Measurements from ENCODE around the gene SPRTN.

SPRTN gene

DNA sequence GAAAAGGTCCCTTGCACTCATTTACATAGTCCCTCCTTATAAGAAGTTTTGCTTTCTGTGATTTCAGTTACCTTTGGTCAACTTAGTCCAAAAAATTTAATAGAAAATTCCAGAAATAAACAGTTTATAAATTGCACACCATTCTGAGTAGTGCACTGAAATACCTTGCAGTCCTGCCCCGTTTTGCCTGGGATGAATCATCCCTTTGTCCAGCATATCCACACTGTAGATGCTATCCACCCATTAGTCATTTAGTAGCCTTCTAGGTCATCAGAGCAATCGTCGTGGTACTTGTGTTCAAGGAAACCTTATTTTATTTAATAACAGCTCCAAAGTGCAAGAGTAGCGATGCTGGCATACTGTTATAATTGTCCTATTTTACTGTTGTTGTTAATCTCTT is 38.0 kb downstream of the SPRTN start:
- no peak for DNase-seq (ENCODE audit: low read depth in 2 of 2, low spot score in 1 of 2)

DNA sequence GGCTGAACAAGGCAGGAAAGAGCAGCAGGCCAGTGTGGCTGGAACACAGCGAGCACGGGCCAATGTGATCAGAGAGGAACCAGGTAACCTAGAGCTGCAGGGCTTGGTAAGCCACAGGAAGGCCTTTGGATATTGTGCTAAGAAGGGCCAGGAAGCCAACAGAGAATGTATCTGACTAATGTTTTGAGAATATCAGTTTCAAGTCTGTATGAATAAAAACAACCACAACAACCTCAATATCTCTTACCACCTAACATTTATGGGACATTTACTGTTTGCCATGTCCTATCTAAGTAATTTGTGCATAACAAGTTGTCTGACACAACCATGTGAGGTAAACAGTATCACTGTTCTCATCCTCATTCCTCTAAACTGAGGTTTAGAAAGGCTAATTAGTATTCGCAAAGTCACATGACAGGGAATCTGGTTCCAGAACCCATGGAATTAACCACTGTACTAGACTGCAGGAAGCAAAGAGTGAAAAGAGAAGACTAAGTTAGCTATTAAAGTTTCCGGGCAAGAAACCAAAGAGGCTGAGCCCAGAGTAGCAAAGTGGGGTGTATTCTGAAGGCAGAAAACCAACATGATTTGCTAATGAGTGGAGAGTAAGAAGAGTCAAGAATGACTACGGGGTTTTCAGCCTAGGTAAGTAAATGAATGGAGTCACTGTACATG is 38.9 kb downstream of the SPRTN start:
- DNase-seq (ENCODE audit: low read depth in 2 of 2, low spot score in 1 of 2) = no peak

DNA sequence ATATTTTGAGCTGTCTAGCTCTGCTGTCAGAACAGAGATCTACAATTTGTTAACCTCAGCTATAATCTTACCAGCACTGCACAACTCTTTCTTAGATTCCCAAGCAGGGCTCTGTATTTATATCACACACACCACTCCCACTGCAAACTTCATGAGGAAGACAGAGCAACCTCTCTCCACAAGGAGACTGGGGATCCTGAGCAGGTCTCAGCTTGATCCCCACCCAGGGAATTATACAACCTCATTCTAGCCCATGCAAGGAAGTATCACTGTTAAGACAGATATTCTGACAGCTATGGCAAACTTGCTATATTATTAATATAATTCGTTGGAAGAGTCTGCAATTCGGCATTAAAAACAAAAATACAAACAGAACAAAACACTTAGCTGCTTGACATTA is 43.6 kb downstream of the SPRTN start:
- no peak for DNase-seq (ENCODE audit: low read depth in 2 of 2, low spot score in 1 of 2)

DNA sequence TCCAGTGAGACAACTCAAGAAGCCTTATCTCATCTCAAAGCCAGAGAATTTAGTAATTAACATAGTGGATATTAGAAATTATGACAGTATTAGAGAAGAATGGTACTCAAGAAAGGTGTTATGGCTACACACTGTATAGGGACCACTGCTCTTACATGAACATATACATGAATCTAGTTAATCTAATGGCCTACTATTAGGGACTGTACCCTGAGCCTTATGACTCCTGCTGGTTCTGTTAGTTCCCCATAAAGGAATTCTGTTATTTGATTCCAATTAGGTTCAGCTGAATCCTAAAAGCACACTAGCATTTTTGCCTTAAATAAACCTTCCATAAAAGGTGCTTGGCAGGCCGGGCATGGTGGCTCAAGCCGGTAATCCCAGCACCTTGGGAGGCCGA is 44.3 kb downstream of the SPRTN start:
- no peak for DNase-seq (ENCODE audit: low read depth in 2 of 2, low spot score in 1 of 2)

DNA sequence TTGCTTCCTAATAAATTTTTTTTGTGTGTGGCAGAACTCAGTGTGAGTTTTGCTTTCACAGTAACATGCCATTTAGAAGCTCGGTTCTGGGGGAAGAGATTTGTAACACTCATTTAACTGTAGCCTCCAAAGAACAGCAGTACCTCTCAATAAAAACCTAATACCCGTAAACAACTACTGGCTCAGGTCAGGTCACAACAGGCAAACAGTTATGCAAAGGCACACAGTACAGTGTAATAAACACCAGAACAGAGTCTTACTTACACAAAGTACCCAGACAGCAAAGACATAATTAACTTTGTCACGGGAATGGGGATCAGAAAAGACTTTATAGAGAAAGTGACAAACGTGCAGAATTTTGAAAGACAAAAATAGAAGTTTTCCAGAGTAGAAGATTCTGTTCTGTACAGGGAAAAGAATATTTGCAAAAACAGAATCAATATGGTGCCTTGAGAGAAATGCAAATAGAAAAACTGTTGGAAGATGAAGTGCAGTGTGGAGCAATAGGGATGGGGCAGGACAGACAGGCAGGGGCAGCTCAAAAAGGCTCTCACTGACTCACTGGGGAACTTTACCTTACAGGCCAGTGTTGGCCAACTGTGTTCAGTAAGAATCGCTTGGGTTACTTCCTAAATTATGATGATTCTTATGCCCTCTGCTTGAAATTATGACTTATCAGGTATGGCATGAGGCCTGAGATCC is 45.2 kb downstream of the SPRTN start:
- no peak for DNase-seq (ENCODE audit: low read depth in 2 of 2, low spot score in 1 of 2)

DNA sequence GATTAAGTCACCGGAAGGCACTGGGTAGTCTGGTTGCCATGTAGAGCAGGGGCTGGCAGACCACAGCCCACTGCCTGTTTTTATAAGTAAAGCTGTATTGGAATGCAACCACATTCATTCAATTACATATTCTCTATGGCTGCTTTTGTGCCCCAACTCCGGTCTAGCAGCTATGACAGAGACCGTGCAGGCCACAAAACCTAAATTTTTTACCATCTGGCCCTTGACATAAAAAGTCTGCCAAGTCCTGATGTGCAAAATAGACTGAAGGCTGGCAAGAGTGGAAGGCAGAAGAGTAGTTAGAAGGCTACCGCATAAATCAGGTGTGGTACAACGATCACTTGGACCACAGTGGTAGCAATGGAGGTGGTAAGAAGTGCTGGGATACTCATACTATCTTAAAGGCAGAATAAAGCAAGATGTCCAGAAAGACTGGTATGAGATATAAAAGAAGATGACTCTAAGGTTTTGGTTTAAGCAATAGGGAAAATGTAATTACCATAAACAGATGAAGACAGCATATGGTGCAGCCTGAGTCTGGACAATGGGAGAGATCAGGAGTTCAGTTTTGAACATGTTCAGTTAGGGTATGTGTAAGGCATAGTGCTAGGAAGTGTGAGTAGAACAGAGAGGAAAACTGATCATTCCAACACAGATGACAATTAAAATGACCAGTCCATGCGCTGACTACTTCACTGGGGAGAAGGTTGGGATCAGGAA is 46.8 kb downstream of the SPRTN start:
- DNase-seq (ENCODE audit: low read depth in 2 of 2, low spot score in 1 of 2) = no peak

DNA sequence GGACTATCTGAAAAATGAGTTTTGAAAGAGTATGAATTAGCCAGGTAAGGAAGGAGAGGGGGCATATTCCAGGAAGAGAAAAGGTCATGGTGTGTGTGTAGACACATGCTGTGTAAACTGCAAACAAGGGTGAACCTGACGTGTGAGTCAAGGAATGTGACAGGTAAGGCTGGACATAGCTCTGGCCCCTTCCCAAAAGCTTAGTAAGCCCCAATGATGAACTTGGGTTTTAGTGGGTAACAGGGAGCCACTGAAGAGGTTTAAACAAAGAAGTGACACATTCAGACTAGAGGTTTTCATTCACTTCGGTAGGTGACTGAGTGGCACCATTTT is 47.3 kb downstream of the SPRTN start:
- no peak for DNase-seq (ENCODE audit: low read depth in 2 of 2, low spot score in 1 of 2)

DNA sequence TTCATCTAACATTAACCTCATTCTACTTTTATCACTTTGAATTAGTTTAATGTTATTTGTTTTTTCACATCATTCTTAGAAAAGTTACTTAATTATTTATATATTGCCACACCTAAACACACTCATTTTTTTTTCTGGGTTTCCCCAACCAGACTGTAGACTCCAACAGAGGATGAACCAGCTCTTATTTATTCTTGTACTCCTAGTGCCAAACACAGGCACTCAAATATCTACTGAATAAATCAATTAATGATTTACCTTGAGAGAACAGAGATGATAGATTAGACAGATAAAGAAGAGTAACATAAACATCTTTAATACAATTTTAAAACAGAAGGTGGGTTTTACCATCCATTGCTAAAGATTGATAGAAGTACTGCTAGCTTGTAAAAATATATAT is 48.4 kb downstream of the SPRTN start:
- DNase-seq (ENCODE audit: low read depth in 2 of 2, low spot score in 1 of 2) = no peak

DNA sequence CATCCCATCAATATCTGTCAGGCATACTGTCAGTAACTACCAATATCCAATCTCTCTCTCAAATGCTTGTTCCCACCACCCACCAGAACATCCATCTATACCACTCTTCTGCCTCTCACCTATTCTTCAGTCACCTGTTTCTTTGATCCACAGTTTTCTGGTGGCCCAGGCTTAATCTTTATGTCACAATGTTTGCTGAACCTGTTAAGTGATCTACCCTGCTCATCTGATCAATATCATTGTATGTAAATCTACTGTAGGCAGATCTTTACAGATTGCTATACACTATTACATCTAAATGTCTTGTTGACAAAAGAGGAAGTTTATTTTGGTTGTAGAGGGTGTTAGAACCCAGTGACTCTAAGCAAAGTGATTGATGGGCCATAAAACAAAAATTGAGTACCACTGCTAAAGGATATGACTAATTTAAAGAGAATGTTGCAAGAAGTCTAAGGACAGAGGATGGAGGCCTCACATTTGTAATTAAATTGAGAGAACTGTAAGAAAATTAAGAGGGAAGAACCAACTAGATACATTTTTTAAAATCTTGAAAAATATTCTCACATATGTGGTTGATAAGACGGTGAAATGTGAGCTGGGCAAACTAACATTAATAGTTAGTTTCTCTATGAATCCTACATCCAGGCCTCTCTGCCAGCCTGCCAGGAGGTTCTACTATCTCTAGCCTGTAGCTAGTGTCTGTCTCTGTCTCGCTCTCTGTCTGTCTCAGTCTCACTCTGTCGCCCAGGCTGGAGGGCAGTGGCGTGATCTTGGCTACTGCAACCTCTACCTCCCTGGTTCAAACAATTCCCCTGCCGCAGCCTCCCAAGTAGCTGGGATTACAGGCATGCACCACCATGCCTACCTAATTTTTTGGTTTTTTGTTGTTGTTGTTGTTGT is 49.9 kb downstream of the SPRTN start:
- DNase-seq (ENCODE audit: low read depth in 2 of 2, low spot score in 1 of 2) = no peak

DNA sequence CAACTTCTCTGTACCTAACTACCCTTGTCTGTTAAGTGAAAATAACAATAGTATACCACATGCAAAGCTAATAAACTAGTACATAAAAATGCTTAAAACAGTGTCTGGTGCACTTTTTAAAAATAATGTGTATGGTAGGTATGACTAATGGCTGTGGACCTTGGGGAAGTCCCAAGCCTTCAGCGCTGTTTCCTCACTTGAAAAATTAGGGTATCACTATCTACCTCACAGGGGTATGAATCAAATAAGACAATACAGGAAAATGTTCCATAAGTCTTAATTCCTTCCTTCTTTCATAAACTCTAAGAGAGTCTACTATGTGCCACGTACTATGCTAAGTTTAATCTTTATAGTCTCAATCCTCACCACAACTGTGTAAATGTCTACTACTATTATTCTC is 52.0 kb downstream of the SPRTN start:
- DNase-seq (ENCODE audit: low read depth in 2 of 2, low spot score in 1 of 2) = no peak

DNA sequence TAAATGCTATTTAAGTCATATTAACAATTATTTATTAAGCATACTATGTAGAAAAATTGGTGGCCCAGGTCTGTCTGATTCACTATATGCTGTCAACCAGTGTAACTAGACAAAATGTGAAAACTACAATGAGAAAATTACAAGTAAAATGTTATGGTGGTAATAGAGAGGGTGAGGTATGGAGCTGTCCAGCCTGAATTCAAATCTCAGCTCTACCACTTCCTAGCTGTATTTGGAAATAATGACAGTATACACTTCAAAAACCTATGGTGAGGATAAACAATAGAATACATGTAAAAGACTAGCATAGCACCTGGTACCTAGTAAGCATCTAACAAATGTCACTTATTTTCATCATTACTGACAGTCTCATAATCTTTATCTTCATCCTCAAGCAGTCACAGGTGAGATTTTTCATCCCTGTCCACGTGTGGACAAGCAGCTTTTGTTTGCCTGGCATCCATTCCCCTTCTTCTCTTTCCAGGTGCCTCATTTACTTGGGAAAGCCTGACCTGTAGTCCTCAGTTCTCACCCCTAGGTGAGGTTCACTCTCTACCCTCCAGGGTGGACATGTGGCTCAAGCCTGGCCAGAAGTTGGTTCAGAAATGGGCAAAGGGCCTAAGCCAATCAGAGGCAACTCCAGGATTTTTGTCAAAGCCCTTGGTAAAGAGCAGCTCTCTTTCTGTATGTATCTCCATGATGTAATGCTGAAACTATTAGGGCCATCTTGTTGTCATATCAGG is 54.5 kb downstream of the SPRTN start:
- no peak for DNase-seq (ENCODE audit: low read depth in 2 of 2, low spot score in 1 of 2)

DNA sequence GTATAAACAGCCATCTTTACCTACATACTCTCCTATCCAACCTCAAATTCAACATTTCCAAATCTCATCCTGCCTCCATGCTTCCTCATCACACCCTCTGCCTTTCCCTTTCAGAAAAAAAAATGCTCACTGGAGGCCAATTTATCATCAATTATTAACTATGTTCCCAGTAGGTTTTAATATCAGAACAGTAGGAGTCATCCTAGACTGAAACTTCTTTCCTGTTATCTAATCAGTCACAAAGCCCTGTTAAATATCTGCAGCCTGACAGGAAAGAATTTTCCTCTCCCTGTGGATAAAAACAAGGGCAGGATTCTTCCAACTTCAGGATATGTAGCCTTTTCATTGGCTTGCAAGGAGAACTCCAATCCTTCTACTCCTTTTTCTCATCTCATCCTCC is 55.6 kb downstream of the SPRTN start:
- DNase-seq (ENCODE audit: low read depth in 2 of 2, low spot score in 1 of 2) = no peak

DNA sequence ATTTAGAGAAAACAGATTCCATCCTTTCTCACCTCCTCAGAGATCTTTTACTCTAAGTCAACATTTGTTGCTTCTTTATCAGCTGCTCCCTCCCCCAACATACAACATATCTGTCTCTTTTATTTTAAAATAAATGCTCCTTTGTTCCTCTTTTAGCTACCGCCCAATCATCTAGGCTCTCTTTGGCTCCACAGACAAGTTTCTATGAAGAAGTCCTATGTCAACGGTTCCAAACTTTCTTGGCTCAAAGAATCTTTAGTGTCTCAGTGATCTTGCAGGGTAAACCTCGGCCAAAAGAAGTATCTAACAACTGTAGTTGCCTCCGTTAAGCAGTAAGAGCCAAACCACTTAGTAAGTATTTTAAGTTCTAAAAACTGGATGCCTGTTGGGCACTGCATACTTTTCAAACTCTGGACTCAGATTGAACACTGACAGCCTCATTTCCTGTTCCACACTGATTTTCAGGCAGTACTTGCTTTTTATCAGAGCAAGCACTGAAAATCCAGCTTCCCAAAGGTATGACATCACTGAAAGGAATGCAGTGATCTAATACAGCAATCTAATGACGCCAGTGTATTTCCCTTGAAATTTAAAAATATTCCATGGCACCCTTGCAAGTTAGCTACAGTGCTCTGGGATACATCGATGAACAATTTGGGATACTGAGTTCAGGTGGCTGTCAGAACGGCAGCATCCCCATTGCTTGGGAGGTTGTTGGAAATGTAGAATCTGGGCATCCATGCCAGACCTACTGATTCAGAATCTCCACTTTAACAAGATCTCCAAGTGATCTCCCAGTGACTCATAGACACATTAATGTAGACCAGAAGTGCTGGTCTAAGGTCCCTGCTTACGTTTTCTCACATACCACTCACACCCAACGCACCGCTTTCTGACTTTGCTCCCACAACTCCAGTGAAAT is 57.2 kb downstream of the SPRTN start:
- no peak for DNase-seq (ENCODE audit: low read depth in 2 of 2, low spot score in 1 of 2)

DNA sequence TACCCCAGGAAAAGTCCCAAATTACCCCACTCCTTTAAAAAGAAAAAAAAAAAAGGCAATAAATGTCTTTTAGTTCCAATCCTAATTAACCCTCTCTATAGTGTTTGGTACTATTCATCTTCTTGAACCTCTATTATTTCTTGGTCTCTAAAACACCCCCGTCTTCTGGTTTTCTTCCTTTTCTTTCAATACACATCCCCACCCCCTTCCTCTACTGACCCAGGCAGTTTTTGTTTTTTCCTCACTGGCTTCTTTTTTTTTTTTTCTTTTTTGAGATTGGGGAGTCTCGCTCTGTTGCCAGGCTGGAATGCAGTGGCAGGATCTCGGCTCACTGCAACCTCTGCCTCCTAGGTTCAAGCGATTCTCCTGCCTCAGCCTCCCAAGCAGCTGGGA is 57.9 kb downstream of the SPRTN start:
- DNase-seq (ENCODE audit: low read depth in 2 of 2, low spot score in 1 of 2) = no peak

DNA sequence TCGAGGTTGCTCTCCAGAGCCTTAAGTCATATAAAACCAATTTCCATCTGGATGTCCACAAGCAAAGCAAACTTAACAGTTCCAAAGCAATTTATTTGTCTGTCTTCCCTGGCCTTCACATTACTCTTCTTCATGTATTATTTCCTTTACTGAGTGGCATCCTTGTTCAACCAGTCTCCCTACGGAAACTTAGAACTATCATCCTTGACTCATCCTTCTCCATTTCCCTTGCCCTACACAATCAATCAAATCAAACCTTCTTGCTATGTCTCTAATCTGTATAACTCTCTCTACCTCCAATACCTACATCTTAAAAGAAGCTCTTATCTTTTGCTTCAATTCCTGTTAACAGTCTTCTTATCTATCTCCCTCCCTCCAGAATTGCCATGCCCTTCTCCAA is 58.5 kb downstream of the SPRTN start:
- DNase-seq (ENCODE audit: low read depth in 2 of 2, low spot score in 1 of 2) = no peak

DNA sequence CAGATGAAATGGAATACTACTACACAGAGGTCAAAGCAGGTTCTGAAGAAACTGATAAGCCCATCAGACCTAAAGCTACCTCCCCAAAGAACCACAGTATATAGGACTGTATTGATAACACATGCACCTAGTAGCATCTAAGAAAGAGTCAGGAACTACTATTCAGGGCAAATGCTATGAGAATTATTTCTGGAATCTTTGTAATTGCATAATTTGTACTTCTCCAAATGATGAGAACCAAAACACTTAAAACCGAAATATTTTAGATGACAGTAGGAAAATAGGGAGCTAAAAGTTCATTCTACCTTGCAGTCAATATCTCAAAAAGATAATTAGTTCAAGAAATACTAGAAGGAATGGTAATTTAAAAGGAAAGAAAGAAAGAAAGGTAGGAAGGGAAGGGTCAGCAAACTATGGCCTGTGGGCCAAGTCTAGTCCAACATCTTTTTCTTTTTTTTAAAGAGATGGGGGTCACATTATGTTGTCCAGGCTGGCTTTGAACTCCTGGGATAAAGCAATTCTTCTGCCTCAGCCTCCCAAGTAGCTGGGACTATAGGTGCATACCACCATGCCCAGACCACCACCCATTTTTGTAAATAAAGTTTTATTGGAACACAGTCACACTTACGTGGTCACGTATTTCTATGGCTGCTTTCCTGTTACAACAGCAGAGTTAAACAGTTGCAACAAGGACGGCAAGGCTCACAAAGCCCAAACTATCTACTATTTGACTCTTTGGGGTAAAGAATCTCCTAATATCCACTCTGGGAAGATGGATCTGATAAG is 60.0 kb downstream of the SPRTN start:
- DNase-seq (ENCODE audit: low read depth in 2 of 2, low spot score in 1 of 2) = no peak

DNA sequence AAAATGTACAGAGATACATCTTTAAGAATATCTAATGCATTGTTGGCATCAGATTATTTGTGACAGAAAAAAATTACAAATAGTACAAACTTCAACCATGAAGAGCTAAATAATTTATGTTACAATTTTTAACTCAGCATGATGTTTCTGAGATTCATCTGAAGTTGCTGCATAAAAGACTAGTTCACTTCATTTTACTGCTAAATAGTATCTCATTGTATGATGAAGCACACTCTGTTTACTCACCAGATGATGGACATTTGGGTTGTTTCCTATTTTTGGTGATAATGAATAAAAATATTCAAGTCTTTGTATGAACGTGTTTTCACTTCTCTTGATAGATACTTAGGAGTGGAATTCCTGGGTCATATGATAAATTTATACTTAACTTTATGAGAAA is 63.4 kb downstream of the SPRTN start:
- DNase-seq (ENCODE audit: low read depth in 2 of 2, low spot score in 1 of 2) = no peak

DNA sequence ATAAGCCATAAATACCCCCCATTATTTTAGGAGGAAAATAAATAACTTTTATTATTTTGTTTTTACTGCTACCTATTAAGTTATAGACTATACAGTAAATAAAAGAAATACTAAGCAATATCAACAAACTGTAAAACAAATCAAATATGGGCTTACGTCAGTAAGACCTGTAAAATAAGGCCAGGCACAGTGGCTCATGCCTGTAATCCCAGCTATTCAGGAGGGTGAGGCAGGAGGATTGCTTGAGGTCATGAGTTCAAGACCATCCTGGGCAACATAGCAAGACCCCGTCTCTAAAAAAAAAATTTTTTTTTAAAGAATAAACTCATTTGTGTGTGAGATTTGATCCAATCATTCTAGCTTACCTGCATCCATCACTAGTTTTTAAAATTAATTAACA is 66.2 kb downstream of the SPRTN start:
- no peak for DNase-seq (ENCODE audit: low read depth in 2 of 2, low spot score in 1 of 2)

Measured in stimulated activated CD8-positive, alpha-beta memory T cell treated with anti-CD3 and anti-CD28 coated beads, Interleukin-4, amount 100 ng/mL, for 1 hour (primary cell).